ENCODE results near the gene STXBP6. TPM values are rescaled to one million over a fixed set of nuclear protein-coding genes. Genes with fewer than 3 reads are reported as not detected.
A peak's percentile ranks its signal among the peaks of the same experiment; 100 is the strongest.
"Not testable (repeated sequence)": the region's sequence is repeated elsewhere in the genome, so short reads cannot be mapped to it uniquely, and the experiment has no call there.

STXBP6 gene
- total and polyA plus RNA-seq, 2 of the 13 experiments (the other 11 are each of a cell fraction or from before 2014, with no cell fraction given) = 35.3 to 42.8 TPM

DNA sequence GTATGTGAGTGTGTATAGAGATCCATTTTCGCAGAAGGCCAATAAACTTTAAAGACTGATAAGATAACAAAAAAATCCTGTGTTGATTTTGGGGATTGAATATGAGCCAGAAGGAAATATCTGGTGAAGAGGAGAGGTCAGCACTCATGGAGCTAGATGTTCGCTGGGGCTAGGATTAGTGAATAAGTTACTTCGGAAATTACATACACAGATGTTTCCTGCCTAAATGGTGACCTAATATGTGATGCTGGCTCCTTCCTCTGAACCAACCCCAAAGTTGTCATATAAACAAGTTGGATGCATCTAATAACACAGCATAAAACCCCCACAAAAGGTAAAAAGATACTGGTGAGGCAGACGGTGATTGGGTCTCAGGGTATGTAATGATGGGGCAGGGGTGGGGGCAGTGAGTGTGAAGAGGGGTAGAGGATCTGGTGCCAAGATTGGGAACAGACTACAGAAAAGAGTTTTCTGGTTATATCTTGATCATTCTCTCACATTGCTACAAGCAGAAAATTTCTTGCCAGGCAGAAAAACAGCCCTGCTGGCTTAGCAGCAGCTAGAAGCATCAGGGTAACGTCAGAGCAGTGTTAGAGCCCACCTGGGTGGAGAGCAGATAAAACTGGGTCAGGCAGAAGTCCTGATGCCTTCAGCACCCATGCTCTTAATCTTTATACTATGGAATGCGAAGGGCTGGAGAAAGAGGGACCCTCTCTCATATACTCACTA, 275.6 kb downstream of the STXBP6 start (continued):
- TF ChIP-seq, protein P1, sequence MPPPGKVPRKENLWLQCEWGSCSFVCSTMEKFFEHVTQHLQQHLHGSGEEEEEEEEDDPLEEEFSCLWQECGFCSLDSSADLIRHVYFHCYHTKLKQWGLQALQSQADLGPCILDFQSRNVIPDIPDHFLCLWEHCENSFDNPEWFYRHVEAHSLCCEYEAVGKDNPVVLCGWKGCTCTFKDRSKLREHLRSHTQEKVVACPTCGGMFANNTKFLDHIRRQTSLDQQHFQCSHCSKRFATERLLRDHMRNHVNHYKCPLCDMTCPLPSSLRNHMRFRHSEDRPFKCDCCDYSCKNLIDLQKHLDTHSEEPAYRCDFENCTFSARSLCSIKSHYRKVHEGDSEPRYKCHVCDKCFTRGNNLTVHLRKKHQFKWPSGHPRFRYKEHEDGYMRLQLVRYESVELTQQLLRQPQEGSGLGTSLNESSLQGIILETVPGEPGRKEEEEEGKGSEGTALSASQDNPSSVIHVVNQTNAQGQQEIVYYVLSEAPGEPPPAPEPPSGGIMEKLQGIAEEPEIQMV (CRISPR knock-in tag; IDR thresholded peaks at IDR 0.05; ENCODE audit: low read depth) = no peak
- TF ChIP-seq ZSCAN20 (CRISPR knock-in tag; IDR thresholded peaks at IDR 0.05; ENCODE audit: borderline replicate concordance) (no peak), ZNF549 (CRISPR knock-in tag; IDR thresholded peaks at IDR 0.05) (no peak), ELF4 (CRISPR knock-in tag; IDR thresholded peaks at IDR 0.05; ENCODE audit: borderline replicate concordance) (no peak), RELA (CRISPR knock-in tag; IDR thresholded peaks at IDR 0.05) (no peak), ZNF251 (CRISPR knock-in tag; IDR thresholded peaks at IDR 0.05) (no peak)

DNA sequence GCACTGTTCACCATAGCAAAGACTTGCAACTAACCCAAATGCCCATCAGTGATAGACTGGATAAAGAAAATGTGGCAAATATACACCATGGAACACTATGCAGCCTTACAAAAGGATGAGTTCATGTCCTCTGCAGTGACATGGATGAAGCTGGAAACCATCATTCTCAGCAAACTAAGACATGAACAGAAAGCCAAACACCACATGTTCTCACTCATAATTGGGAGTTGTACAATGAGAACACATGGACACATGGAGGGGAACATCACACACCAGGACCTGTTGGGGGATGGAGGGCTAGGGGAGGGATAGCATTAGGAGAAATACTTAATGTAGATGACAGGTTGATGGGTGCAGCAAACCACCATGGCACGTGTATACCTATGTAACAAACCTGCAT, 276.4 kb downstream of the STXBP6 start:
- peaks cover 0 to 17% of the 10 kb centered on the region in 2 experiments; a peak in 2 of 5 replicates for H3K27me3 ChIP-seq (ENCODE audit: control insufficient read depth in 1 of 2, insufficient read depth in 2 of 2, low read length in 2 of 2)
- TF ChIP-seq, protein P2, sequence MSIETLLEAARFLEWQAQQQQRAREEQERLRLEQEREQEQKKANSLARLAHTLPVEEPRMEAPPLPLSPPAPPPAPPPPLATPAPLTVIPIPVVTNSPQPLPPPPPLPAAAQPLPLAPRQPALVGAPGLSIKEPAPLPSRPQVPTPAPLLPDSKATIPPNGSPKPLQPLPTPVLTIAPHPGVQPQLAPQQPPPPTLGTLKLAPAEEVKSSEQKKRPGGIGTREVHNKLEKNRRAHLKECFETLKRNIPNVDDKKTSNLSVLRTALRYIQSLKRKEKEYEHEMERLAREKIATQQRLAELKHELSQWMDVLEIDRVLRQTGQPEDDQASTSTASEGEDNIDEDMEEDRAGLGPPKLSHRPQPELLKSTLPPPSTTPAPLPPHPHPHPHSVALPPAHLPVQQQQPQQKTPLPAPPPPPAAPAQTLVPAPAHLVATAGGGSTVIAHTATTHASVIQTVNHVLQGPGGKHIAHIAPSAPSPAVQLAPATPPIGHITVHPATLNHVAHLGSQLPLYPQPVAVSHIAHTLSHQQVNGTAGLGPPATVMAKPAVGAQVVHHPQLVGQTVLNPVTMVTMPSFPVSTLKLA (IDR thresholded peaks at IDR 0.05) = 0 out of 2 replicates have a peak, but pooled peaks have one; percentile 18
- FAIRE-seq; BruUV-seq (replicated peaks); DNase-seq (ENCODE audit: low spot score); H2AFZ ChIP-seq (ENCODE audit: low read length); in situ Hi-C loops (cut with HindIII; ENCODE audit: extremely low pct_ligation_motif_present, low pct_unique_long_range_greater_than_20kb); ATAC-seq; intact Hi-C loops (cut with micrococcal nuclease; ENCODE audit: unreplicated experiment); H3K4me2 ChIP-seq (ENCODE audit: low read depth, low read length); H3K9me3 ChIP-seq (ENCODE audit: low read length); H3K4me3 ChIP-seq (replicated peaks in 1 of 3; ENCODE audit: insufficient read depth in 1 of 3, low read depth in 2 of 3, low read length in 3 of 3); CTCF ChIA-PET (ENCODE audit: low intra/inter-chr PET ratio, low total read pairs); H3K4me1 ChIP-seq (ENCODE audit: insufficient read depth, low read length); H3K27ac ChIP-seq (ENCODE audit: extremely low read length, insufficient read depth, low read length); H3K79me2 ChIP-seq (ENCODE audit: insufficient read depth, low read length); POLR2A ChIA-PET; H4K20me1 ChIP-seq (ENCODE audit: insufficient read depth, low read length); H3K9ac ChIP-seq (ENCODE audit: insufficient read depth, low read depth, low read length); H3K36me3 ChIP-seq (replicated peaks in 1 of 2; ENCODE audit: control insufficient read depth in 1 of 2, insufficient read depth in 2 of 2, low read length in 2 of 2): not testable (repeated sequence)
- WGBS (ENCODE audit: low lambda C conversion rate) = 0% methylated on average over 1 of the region's 1 CpG

Data from HepG2 (cell line).